GM19463 (cell line): ENCODE measurements around the gene INO80C.

Source experiments
- ATAC-seq: cut with Tn5 transposase; IDR thresholded peaks from one replicate; pipeline ENCODE4 v1.9.1; 2021; ENCODE audit warnings: mild to moderate bottlenecking, moderate library complexity; ENCODE audit not compliant: unreplicated experiment

The INO80C gene

DNA sequence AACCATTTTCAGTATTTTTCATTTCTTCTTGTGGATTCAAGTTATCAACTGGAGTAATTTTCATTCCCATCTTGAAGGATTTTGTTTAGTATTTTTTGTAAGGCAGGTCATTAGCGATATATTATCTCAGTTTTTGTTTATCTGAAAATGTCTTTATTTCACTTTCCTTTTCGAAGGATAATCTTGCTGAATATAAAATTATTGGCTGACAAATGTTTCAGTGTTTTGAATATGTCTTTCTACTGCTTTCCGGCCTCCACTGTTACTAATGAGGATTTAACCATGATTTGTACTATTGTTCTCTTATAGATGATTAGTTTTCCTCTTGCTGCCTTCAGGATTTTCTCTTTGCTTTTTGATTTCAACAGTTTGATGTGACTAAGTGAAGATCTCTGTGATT lies 62.4 kb downstream of the INO80C start:
- no peak for ATAC-seq

DNA sequence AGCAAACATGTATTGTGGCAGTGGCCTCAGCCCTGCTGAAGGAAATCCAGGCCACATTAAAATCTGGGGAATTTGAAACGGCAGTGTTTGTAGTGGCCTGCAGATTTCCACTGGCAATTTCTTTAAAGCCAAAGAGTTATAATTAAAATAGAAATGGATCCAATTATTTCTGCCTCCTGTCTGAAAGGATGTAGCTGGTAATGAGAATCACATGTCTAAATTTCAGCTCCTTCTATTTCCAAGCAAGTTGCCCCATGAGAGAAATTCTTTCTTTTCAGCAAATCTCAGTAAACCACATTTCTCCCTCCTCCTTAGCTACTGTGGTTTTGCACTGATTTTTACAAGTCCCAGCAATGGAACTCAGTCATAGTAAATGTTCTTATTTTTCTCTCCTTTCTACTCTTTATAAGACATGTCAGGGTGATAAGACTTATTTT lies 65.2 kb downstream of the INO80C start:
- ATAC-seq = no peak

DNA sequence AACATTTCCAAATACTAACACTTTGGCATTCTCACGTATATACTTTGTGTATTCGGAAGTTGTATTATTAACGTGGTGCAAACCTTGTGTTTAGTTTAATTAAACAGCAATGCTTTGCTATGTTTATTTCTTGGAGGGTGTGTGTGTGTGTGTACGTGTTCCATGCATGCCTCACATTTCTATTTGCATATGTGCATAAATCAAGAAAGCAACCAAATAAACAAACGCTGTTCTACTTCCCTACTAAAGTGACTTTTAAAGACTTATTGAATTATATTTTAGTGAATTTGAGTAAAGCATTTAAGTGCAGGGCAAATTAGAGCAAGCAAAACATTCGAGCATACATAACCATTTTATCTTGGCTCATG lies 66.4 kb downstream of the INO80C start:
- ATAC-seq = no peak

DNA sequence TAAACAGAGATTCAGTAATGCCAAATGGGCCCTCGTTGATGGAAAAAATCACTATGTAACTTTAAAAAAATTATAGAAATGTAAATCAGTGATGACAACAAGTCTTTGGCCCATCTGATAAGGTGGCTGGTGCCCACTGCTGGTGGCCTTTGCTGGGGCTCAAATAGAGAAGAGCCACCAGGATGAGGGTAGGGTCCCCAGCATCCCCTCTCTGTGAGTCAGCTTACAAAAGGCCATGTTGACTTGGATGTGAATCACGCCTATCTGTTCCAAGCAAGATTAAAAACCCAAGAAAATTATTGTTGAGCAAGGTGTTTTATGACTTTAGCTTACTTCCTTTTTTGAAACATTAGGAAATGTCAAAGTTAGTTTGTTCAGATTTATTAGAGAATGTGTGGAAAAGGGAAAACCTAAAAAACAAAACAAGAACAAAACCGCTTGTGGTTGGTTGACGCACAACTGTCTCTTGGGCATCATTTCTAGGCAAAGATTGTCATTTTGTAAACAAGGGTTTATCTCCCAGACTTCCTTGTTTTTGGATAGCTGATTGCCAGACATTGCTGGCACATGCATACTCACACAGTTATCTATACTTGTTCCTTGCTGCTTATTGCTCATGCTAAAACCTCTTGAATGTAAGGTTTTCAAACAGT lies 66.9 kb downstream of the INO80C start:
- no peak for ATAC-seq

DNA sequence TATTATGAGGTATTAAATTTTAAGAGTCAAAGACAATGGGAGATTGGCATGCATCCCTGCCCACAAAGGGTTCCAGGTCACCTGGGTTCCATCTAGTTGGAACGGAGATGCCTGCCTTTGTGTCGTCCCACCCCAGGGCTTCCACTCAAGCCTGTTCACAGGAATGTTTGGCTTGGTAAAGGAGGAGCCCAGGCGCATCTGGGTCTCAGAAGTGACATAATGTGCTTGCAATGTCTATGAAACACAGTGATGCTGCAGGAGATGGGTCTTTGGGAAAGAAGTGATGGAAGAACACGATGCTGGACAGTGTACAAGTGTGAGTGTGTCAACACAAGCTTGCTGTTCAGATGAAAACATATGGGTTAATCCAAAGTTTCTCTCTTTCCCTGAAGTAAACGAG lies 71.0 kb downstream of the INO80C start:
- ATAC-seq = no peak

- no peak for ATAC-seq
Observed at GRCh38 chr18:35424356-35424755, 73.4 kb downstream of the INO80C start.

DNA sequence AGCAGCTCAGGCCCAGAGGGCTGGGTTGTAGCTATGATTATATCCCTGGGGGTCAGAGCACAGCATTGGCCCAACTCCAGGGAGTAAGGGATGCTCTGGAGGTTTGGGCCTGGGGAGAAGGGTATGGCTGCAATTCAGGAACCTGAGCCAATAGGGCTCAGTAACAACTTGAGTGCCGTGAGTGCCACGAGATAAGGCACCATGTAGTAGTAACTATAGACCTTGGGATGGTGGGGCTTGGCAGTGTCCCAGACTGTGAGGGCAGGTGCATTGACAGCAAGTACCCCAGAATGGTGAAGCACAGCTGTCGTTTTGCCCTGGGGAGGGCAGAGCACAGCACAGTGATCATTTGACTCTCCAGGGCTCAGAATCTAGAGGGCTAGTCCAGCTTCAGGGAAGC lies 75.5 kb downstream of the INO80C start:
- ATAC-seq = no peak

GRCh38 chr18:35418610-35419009 lies 79.2 kb downstream of the INO80C start:
- ATAC-seq = no peak
